CD4-positive, alpha-beta T cell (primary cell): ENCODE results near the gene OPN5. TPM values are rescaled to one million over a fixed set of nuclear protein-coding genes. Genes with fewer than 3 reads are reported as not detected.

ENCODE experiments used
- ATAC-seq: fragments of 200-7000 bp; cut with Tn5 transposase; one replicate; pipeline ENCODE4 v1.10.0; 2022; ENCODE audit warnings: mild to moderate bottlenecking; ENCODE audit not compliant: poor library complexity
- CTCF ChIA-PET: fragments of 350-600 bp; sonication (Branson Sonifier 250); formaldehyde crosslinking; loops from one replicate; lab custom pipeline; 2021; ENCODE audit warnings: antibody characterized with exemption, inconsistent platforms; lab: Charles Lee
- POLR2A ChIA-PET: fragments of 350-600 bp; sonication (Branson Sonifier 250); formaldehyde crosslinking; loops from one replicate; lab custom pipeline; 2021; ENCODE audit warnings: antibody characterized with exemption, inconsistent platforms; lab: Charles Lee
- DNase-seq, 14 experiments: peaks; one replicate each; pipeline ENCODE4 v3.0.0-alpha.2; 2013 to 2020; ENCODE audit warnings: mixed read lengths in 2 of 14
- H3K27ac ChIP-seq, 2 donors: one replicate each; pipeline versions ENCODE4 v1.5.1 to v1.7.0; 2013; ENCODE audit warnings: low read length in 2 of 2, low read depth in 1 of 2, mild to moderate bottlenecking in 1 of 2
- H3K27me3 ChIP-seq, 2 experiments: 1 replicate in 1 of 2; 2 replicates in 1 of 2; pipeline versions ENCODE4 v1.6.1 to v1.7.0; 2013; ENCODE audit warnings: low read length in 2 of 2, control low read depth in 1 of 2, mild to moderate bottlenecking in 1 of 2, moderate library complexity in 1 of 2; ENCODE audit not compliant: insufficient read depth in 2 of 2, control insufficient read depth in 1 of 2
- H3K36me3 ChIP-seq: one replicate; pipeline ENCODE4 v1.6.1; 2013; ENCODE audit warnings: low read length, control low read depth; ENCODE audit not compliant: insufficient read depth
- H3K4me1 ChIP-seq: one replicate; pipeline ENCODE4 v1.6.1; 2013; ENCODE audit warnings: low read length, control low read depth; ENCODE audit not compliant: insufficient read depth
- H3K4me3 ChIP-seq: one replicate; pipeline ENCODE4 v1.5.1; 2013; ENCODE audit warnings: mild to moderate bottlenecking, low read length, moderate library complexity
- H3K9me3 ChIP-seq, 2 experiments: 1 replicate in 1 of 2; 2 replicates in 1 of 2; pipeline versions ENCODE4 v1.6.1 to v1.7.0; 2013; ENCODE audit warnings: low read length in 2 of 2, mild to moderate bottlenecking in 2 of 2, control low read depth in 1 of 2, moderate library complexity in 1 of 2; ENCODE audit not compliant: control insufficient read depth in 1 of 2, insufficient read depth in 1 of 2
- H3K27ac Mint-ChIP-seq: one replicate; pipeline ENCODE4 v1.8.0; 2020; ENCODE audit warnings: mixed read lengths
- H3K27me3 Mint-ChIP-seq: one replicate; pipeline ENCODE4 v1.8.0; 2021; ENCODE audit warnings: mixed read lengths
- H3K36me3 Mint-ChIP-seq: one replicate; pipeline ENCODE4 v1.8.0; 2021; ENCODE audit warnings: low read depth, mixed read lengths
- H3K4me1 Mint-ChIP-seq: one replicate; pipeline ENCODE4 v1.8.0; 2021; ENCODE audit warnings: low read depth, mixed read lengths
- H3K4me3 Mint-ChIP-seq: one replicate; pipeline ENCODE4 v1.8.0; 2020; ENCODE audit warnings: mild to moderate bottlenecking, mixed read lengths
- H3K9me3 Mint-ChIP-seq: one replicate; pipeline ENCODE4 v1.8.0; 2020; ENCODE audit warnings: mixed read lengths
- intact Hi-C, 2 experiments: fragments of 100-400 bp; cut with DNase I in 1 of 2; cut with micrococcal nuclease in 1 of 2; formaldehyde crosslinking; loops; one replicate each; pipeline versions ENCODE4 v1.15.1 to v1.9.0; 2023 to 2025; cut with DNase I, micrococcal nuclease
- total RNA-seq, 174 experiments: library from RNA in 2 of 174; stranded (reverse) in 2 of 174; gene quantifications; one replicate each; pipeline ENCODE4 v1.2.3 and lab custom pipeline; 2021 to 2026
- TF ChIP-seq, protein P1 (sequence below): fragments of 200-600 bp; IDR thresholded peaks from one replicate; pipeline ENCODE4 v1.8.0; 2022; ENCODE audit warnings: antibody characterized with exemption, mild to moderate bottlenecking

Gene OPN5
- total RNA-seq, 2 experiments from 2014 or later, result not detected

DNA sequence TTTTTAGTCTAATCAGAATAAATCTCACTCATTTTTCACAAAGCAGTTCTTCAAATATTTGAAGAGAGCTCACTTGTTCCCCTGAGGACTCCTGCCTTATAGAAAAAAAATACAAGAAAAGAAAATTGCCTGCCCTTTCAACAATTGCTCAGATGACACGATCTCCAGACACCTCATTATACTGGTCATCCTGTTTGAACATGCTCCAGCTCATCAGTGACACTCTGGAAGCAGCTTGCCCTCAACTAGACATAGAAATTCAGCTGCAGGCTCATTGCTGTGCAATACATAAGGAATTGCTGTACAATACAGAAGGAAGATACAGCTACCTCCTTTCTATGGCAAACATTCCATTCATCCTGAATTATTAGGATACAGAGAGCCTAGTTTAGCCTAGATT, 73.1 kb downstream of the OPN5 start:
- Mint-ChIP-seq H3K36me3 (no peaks in the 10 kb centered on the region), H3K4me1 (no peaks in the 10 kb centered on the region), H3K27ac (no peak overlapping the region), H3K9me3 (no peaks in the 10 kb centered on the region), H3K4me3 (no peak overlapping the region), H3K27me3 (peaks cover 20% of the 10 kb centered on the region)
- H3K36me3 ChIP-seq, result no peaks in the 10 kb centered on the region
- H3K27me3 ChIP-seq, result no peaks in the 10 kb centered on the region
- no peak overlapping the region for H3K27ac ChIP-seq
- DNase-seq (no peak), ATAC-seq (no peak)
- TF ChIP-seq, protein P1, sequence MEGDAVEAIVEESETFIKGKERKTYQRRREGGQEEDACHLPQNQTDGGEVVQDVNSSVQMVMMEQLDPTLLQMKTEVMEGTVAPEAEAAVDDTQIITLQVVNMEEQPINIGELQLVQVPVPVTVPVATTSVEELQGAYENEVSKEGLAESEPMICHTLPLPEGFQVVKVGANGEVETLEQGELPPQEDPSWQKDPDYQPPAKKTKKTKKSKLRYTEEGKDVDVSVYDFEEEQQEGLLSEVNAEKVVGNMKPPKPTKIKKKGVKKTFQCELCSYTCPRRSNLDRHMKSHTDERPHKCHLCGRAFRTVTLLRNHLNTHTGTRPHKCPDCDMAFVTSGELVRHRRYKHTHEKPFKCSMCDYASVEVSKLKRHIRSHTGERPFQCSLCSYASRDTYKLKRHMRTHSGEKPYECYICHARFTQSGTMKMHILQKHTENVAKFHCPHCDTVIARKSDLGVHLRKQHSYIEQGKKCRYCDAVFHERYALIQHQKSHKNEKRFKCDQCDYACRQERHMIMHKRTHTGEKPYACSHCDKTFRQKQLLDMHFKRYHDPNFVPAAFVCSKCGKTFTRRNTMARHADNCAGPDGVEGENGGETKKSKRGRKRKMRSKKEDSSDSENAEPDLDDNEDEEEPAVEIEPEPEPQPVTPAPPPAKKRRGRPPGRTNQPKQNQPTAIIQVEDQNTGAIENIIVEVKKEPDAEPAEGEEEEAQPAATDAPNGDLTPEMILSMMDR, result no peak
- POLR2A ChIA-PET, result no interaction called here
- H3K4me1 ChIP-seq, result no peaks in the 10 kb centered on the region
- H3K9me3 ChIP-seq, result no peaks in the 10 kb centered on the region
- no peak overlapping the region for H3K4me3 ChIP-seq
- intact Hi-C loops, result no loop called here
- CTCF ChIA-PET, result no interaction called here

DNA sequence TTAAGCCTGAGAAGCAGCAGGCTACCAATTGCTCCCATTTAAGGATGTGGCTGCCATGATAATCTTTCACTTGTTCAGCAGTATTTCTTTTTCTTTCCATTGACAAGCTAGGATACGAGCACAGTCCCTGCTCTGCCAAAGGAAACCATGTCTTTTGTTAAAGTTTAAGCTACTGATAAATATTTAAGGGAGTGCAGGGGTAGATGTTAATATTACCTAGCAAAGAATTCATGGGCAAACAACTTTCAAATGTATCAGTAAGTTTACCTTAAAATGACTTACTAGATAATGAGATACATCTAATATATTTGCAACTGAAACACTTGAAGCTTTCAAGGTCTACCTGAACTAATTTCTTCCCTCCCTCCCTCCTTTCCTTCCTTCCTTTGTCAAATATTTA, 77.3 kb downstream of the OPN5 start:
- DNase-seq (no peak), ATAC-seq (no peak)
- no peaks in the 10 kb centered on the region for H3K36me3 ChIP-seq
- H3K27ac Mint-ChIP-seq, result no peak overlapping the region
- H3K4me3 Mint-ChIP-seq, result no peak overlapping the region
- CTCF ChIA-PET, result no interaction called here
- H3K4me1 Mint-ChIP-seq, result no peaks in the 10 kb centered on the region
- no peak overlapping the region for H3K4me3 ChIP-seq
- no peaks in the 10 kb centered on the region for H3K4me1 ChIP-seq
- POLR2A ChIA-PET, result no interaction called here
- TF ChIP-seq, protein P1, result no peak
- no peak overlapping the region for H3K27ac ChIP-seq
- no peaks in the 10 kb centered on the region for H3K27me3 ChIP-seq
- no peaks in the 10 kb centered on the region for H3K36me3 Mint-ChIP-seq
- intact Hi-C loops, result no loop called here
- peaks cover 16% of the 10 kb centered on the region for H3K27me3 Mint-ChIP-seq
- no peaks in the 10 kb centered on the region for H3K9me3 ChIP-seq
- no peaks in the 10 kb centered on the region for H3K9me3 Mint-ChIP-seq

DNA sequence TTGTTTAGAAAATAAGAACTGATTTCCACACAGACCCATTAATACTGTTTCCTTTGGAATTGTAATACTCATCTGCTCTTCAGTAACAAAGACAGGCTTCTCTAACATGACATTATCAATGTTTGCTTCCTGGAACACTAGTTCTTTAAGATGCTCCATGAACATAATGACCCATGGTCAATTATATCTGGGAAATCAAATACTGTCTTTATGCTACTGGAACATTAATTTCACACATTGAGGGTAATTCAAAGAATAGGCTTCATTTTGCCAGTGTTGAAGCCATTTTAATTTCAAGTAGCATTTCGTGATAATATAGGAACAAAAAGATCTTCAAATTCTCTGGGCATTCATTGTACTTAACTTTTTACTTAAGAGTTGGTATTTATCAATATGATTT, 80.9 kb downstream of the OPN5 start:
- ATAC-seq (no peak), DNase-seq (no peak)
- CTCF ChIA-PET, result no interaction called here
- Histone ChIP-seq H3K4me3 (no peak overlapping the region), H3K36me3 (no peaks in the 10 kb centered on the region), H3K27ac (no peak overlapping the region), H3K4me1 (no peaks in the 10 kb centered on the region), H3K9me3 (no peaks in the 10 kb centered on the region), H3K27me3 (no peaks in the 10 kb centered on the region)
- no peaks in the 10 kb centered on the region for H3K9me3 Mint-ChIP-seq
- POLR2A ChIA-PET, result no interaction called here
- H3K27ac Mint-ChIP-seq, result no peak overlapping the region
- H3K36me3 Mint-ChIP-seq, result no peaks in the 10 kb centered on the region
- TF ChIP-seq, protein P1, result no peak
- intact Hi-C loops, result no loop called here
- H3K27me3 Mint-ChIP-seq, result no peaks in the 10 kb centered on the region
- H3K4me1 Mint-ChIP-seq, result no peaks in the 10 kb centered on the region
- no peak overlapping the region for H3K4me3 Mint-ChIP-seq
